Ovary (tissue), 3 donors: Measurements from ENCODE around the gene KRTAP10-5.

Source experiments
- CTCF ChIP-seq, 3 donors: fragments of 450-650 bp in 2 of 3; fragments of 200-600 bp in 1 of 3; IDR thresholded peaks; one replicate each; pipeline versions ENCODE4 v1.5.1 to v1.8.0; 2016 to 2022; ENCODE audit warnings: antibody characterized with exemption in 3 of 3, mild to moderate bottlenecking in 1 of 3
- EP300 ChIP-seq: sonication (generic); formaldehyde crosslinking; IDR thresholded peaks from one replicate; pipeline ENCODE4 v1.6.1; 2017; ENCODE audit warnings: antibody characterized with exemption
- POLR2A ChIP-seq: fragments of 450-650 bp; IDR thresholded peaks from one replicate; pipeline ENCODE4 v1.6.1; 2017; ENCODE audit warnings: antibody characterized with exemption, mild to moderate bottlenecking, moderate library complexity
- donor health status: DM: no; HTN: no; CAD: no.

GRCh38 chr21:44564886-44565598 is 15.4 kb downstream of the KRTAP10-5 start:
- TF ChIP-seq CTCF (IDR thresholded peaks at IDR 0.05) (no peak), POLR2A (no peak), EP300 (no peak)
